H9 (cell line): ENCODE measurements around the gene DNAI2. TPM values are rescaled to one million over a fixed set of nuclear protein-coding genes. Genes with fewer than 3 reads are reported as not detected.

Experiments used
- DNase-seq: peaks from one replicate; pipeline ENCODE4 v3.0.0-alpha.2; 2017
- H2AFZ ChIP-seq: one replicate; pipeline ENCODE4 v1.6.1; 2013; ENCODE audit warnings: mild to moderate bottlenecking, low read length, control low read depth, moderate library complexity
- H2AK5ac ChIP-seq: 2 replicates; pipeline ENCODE4 v1.6.1; 2013; ENCODE audit warnings: low read length, control low read depth, mixed read lengths; ENCODE audit not compliant: insufficient read length
- H2BK120ac ChIP-seq: one replicate; pipeline ENCODE4 v1.6.1; 2013; ENCODE audit warnings: low read depth, mild to moderate bottlenecking, low read length, control low read depth, inconsistent platforms; ENCODE audit not compliant: poor library complexity, severe bottlenecking
- H2BK12ac ChIP-seq: 2 replicates; pipeline ENCODE4 v1.6.1; 2013; ENCODE audit warnings: low read length, control low read depth, mixed read lengths, low read depth; ENCODE audit not compliant: insufficient read length
- H2BK15ac ChIP-seq: 2 replicates; pipeline ENCODE4 v1.6.1; 2013; ENCODE audit warnings: low read depth, low read length, control low read depth
- H2BK20ac ChIP-seq: one replicate; pipeline ENCODE4 v1.6.1; 2013; ENCODE audit warnings: low read depth, mild to moderate bottlenecking, low read length, control low read depth, inconsistent platforms; ENCODE audit not compliant: poor library complexity, severe bottlenecking
- H2BK5ac ChIP-seq: 2 replicates; pipeline ENCODE4 v1.6.1; 2013; ENCODE audit warnings: low read length, control low read depth, mixed read lengths; ENCODE audit not compliant: insufficient read length
- H3K14ac ChIP-seq: 2 replicates; pipeline ENCODE4 v1.6.1; 2013; ENCODE audit warnings: low read length, control low read depth; ENCODE audit not compliant: insufficient read depth
- H3K18ac ChIP-seq: 2 replicates; pipeline ENCODE4 v1.6.1; 2013; ENCODE audit warnings: low read depth, mild to moderate bottlenecking, mixed read lengths, low read length, control low read depth; ENCODE audit not compliant: insufficient read length
- H3K23ac ChIP-seq: 2 replicates; pipeline ENCODE4 v1.6.1; 2013; ENCODE audit warnings: low read length, control low read depth, mixed read lengths, low read depth; ENCODE audit not compliant: insufficient read length
- H3K23me2 ChIP-seq: 2 replicates; pipeline ENCODE4 v1.6.1; 2013; ENCODE audit warnings: low read depth, mild to moderate bottlenecking, mixed read lengths, low read length, control low read depth; ENCODE audit not compliant: insufficient read length, poor library complexity, severe bottlenecking
- H3K27ac ChIP-seq: 2 replicates; pipeline ENCODE4 v1.5.1; 2013; ENCODE audit warnings: low read length, control low read depth, mixed read lengths, low read depth; ENCODE audit not compliant: insufficient read length
- H3K27me3 ChIP-seq: 2 replicates; pipeline ENCODE4 v1.6.1; 2013; ENCODE audit warnings: low read length, control low read depth, inconsistent platforms; ENCODE audit not compliant: insufficient read depth
- H3K4ac ChIP-seq: 2 replicates; pipeline ENCODE4 v1.6.1; 2013; ENCODE audit warnings: low read depth, mild to moderate bottlenecking, control low read depth, inconsistent platforms, low read length, moderate library complexity
- H3K4me1 ChIP-seq: 2 replicates; pipeline ENCODE4 v1.6.1; 2013; ENCODE audit warnings: low read length, control low read depth, inconsistent platforms; ENCODE audit not compliant: insufficient read depth
- H3K4me2 ChIP-seq: 2 replicates; pipeline ENCODE4 v1.6.1; 2013; ENCODE audit warnings: low read length, control low read depth, mixed read lengths; ENCODE audit not compliant: insufficient read length, insufficient read depth
- H3K56ac ChIP-seq: 2 replicates; pipeline ENCODE4 v1.6.1; 2013; ENCODE audit warnings: low read depth, mild to moderate bottlenecking, mixed read lengths, low read length, control low read depth; ENCODE audit not compliant: insufficient read length
- H3K79me1 ChIP-seq: 2 replicates; pipeline ENCODE4 v1.6.1; 2013; ENCODE audit warnings: low read depth, mild to moderate bottlenecking, moderate library complexity, low read length, control low read depth, inconsistent platforms; ENCODE audit not compliant: insufficient read depth, poor library complexity, severe bottlenecking
- H3K79me2 ChIP-seq: 2 replicates; pipeline ENCODE4 v1.6.1; 2013; ENCODE audit warnings: low read length, control low read depth, inconsistent platforms; ENCODE audit not compliant: insufficient read depth
- H3K9ac ChIP-seq: 2 replicates; pipeline ENCODE4 v1.6.1; 2013; ENCODE audit warnings: low read length, control low read depth, mixed read lengths; ENCODE audit not compliant: insufficient read length; ENCODE audit errors: extremely low read depth
- H3K9me3 ChIP-seq: one replicate; pipeline ENCODE4 v1.6.1; 2013; ENCODE audit warnings: low read depth, low read length, inconsistent platforms; ENCODE audit not compliant: control insufficient read depth
- H3T11ph ChIP-seq: one replicate; pipeline ENCODE4 v1.6.1; 2013; ENCODE audit warnings: mild to moderate bottlenecking, low read length, control low read depth, inconsistent platforms
- H4K20me1 ChIP-seq: one replicate; pipeline ENCODE4 v1.6.1; 2013; ENCODE audit not compliant: control insufficient read depth, insufficient read length, insufficient read depth
- H4K5ac ChIP-seq: 2 replicates; pipeline ENCODE4 v1.6.1; 2013; ENCODE audit warnings: low read depth, mild to moderate bottlenecking, mixed read lengths, low read length, control low read depth; ENCODE audit not compliant: insufficient read length
- H4K8ac ChIP-seq: replicated peaks from 2 replicates; pipeline ENCODE4 v1.6.1; 2013; ENCODE audit warnings: low read length, control low read depth, mixed read lengths, low read depth; ENCODE audit not compliant: insufficient read length
- H4K91ac ChIP-seq: 2 replicates; pipeline ENCODE4 v1.6.1; 2013; ENCODE audit warnings: low read depth, mild to moderate bottlenecking, moderate library complexity, mixed read lengths, low read length, control low read depth; ENCODE audit not compliant: insufficient read length
- H3K27ac Mint-ChIP-seq, 3 experiments: 2 replicates in 2 of 3; 3 replicates in 1 of 3; pipeline ENCODE4 v1.8.0; 2020 to 2021; ENCODE audit warnings: mixed read lengths in 3 of 3, mild to moderate bottlenecking in 1 of 3, moderate library complexity in 1 of 3
- H3K27me3 Mint-ChIP-seq: 2 replicates; pipeline ENCODE4 v1.8.0; 2021; ENCODE audit warnings: low read depth, mild to moderate bottlenecking, moderate library complexity, mixed read lengths
- H3K36me3 Mint-ChIP-seq, 3 experiments: 2 replicates in 2 of 3; 3 replicates in 1 of 3; pipeline ENCODE4 v1.8.0; 2020 to 2021; ENCODE audit warnings: low read depth in 3 of 3, mixed read lengths in 3 of 3; ENCODE audit not compliant: insufficient read depth in 1 of 3
- H3K4me1 Mint-ChIP-seq, 2 experiments: 2 replicates each; pipeline ENCODE4 v1.8.0; 2020; ENCODE audit warnings: mixed read lengths in 2 of 2
- H3K4me3 Mint-ChIP-seq, 2 experiments: 2 replicates in 1 of 2; 3 replicates in 1 of 2; pipeline ENCODE4 v1.8.0; 2020 to 2021; ENCODE audit warnings: mild to moderate bottlenecking in 2 of 2, mixed read lengths in 2 of 2, moderate library complexity in 1 of 2
- H3K9me3 Mint-ChIP-seq, 2 experiments: 2 replicates in 1 of 2; 3 replicates in 1 of 2; pipeline ENCODE4 v1.8.0; 2020; ENCODE audit warnings: mild to moderate bottlenecking in 2 of 2, mixed read lengths in 2 of 2, moderate library complexity in 1 of 2
- CTCF ChIP-seq: fragments of 200-600 bp; sonication (generic); conservative IDR thresholded peaks from 3 replicates; pipeline ENCODE4 v1.8.0; 2021; ENCODE audit warnings: antibody characterized with exemption, mild to moderate bottlenecking
- WGBS: extraction: QIAGEN DNeasy Blood & Tissue Kit; methylation state at CpG from one replicate; pipeline ENCODE4 v1.1.7; 2013; ENCODE audit warnings: missing lambda C conversion rate, low lambda C conversion rate, mixed read lengths; ENCODE audit not compliant: insufficient read length; ENCODE audit errors: extremely low coverage; 5-methylcytosine and 5-hydroxymethylcytosine counted together
- total RNA-seq: library from RNA; stranded (reverse); gene quantifications from 2 replicates; pipeline ENCODE4 v1.2.1, GENCODE V29; 2021

Gene DNAI2
- total RNA-seq, 1 experiment from 2014 or later: not detected

- no peak overlapping the region for H2BK12ac ChIP-seq
- no peak overlapping the region for H2BK120ac ChIP-seq
- H3K9me3 ChIP-seq: no peaks in the 10 kb centered on the region
- no peak overlapping the region for H3K23ac ChIP-seq
- no peaks in the 10 kb centered on the region; the same call in 1 of the 2 replicates for H3K4me1 ChIP-seq
- H4K8ac ChIP-seq: no peak overlapping the region
- no peak for DNase-seq
- Mint-ChIP-seq H3K27me3 (peaks cover 48% of the 10 kb centered on the region), H3K4me3 (no peak overlapping the region; a peak in 1 of 5 replicates), H3K9me3 (no peaks in the 10 kb centered on the region), H3K27ac (no peak overlapping the region), H3K36me3 (no peaks in the 10 kb centered on the region), H3K4me1 (peaks cover 24 to 47% of the 10 kb centered on the region in 2 experiments)
- H3K9ac ChIP-seq: no peak overlapping the region
- no peak overlapping the region for H2BK20ac ChIP-seq
- H3K4ac ChIP-seq: no peak overlapping the region
- H3K4me2 ChIP-seq: no peak overlapping the region
- no peak overlapping the region for H4K5ac ChIP-seq
- no peak overlapping the region for H2AK5ac ChIP-seq
- no peak overlapping the region for H2AFZ ChIP-seq
- H3K27me3 ChIP-seq: no peaks in the 10 kb centered on the region; the same call in 1 of the 2 replicates
- H3K14ac ChIP-seq: no peak overlapping the region
- H3T11ph ChIP-seq: no peak overlapping the region
- no peak for TF ChIP-seq CTCF
- no peaks in the 10 kb centered on the region for H3K79me1 ChIP-seq
- H3K18ac ChIP-seq: no peak overlapping the region
- H2BK15ac ChIP-seq: no peak overlapping the region
- peaks cover 4% of the 10 kb centered on the region for H3K23me2 ChIP-seq
- no peaks in the 10 kb centered on the region for H3K79me2 ChIP-seq
- H2BK5ac ChIP-seq: no peak overlapping the region
- no peak overlapping the region for H3K56ac ChIP-seq
- H4K20me1 ChIP-seq: no peaks in the 10 kb centered on the region
- no peak overlapping the region for H4K91ac ChIP-seq
- H3K27ac ChIP-seq: no peak overlapping the region
- no CpG with 5 or more reads among the region's 14 CpGs for WGBS
These were observed 791 bp downstream of the DNAI2 start for GRCh38 chr17:74274709-74275340.
